Mesenchymal stem cell (in vitro differentiated cells and primary cell): ENCODE measurements around the gene AGPAT4.
A peak's percentile ranks its signal among the peaks of the same experiment; 100 is the strongest.
"Not testable (repeated sequence)": the region's sequence is repeated elsewhere in the genome, so short reads cannot be mapped to it uniquely, and the experiment has no call there.

ENCODE experiments used
- DNase-seq: peaks from one replicate; pipeline ENCODE4 v3.0.0-alpha.2; 2013
- H2AFZ ChIP-seq: one replicate; pipeline ENCODE4 v1.6.1; 2013; ENCODE audit warnings: low read depth, mild to moderate bottlenecking, control low read depth, inconsistent platforms, low read length, moderate library complexity
- H2AK5ac ChIP-seq: 2 replicates; pipeline ENCODE4 v1.6.1; 2013; ENCODE audit warnings: low read length, moderate library complexity, mild to moderate bottlenecking, inconsistent platforms; ENCODE audit not compliant: severe bottlenecking
- H2BK120ac ChIP-seq: one replicate; pipeline ENCODE4 v1.6.1; 2013; ENCODE audit warnings: low read depth, mild to moderate bottlenecking, inconsistent platforms, low read length, moderate library complexity
- H2BK12ac ChIP-seq, 2 experiments: one replicate each; pipeline ENCODE4 v1.6.1; 2013; ENCODE audit warnings: inconsistent platforms in 2 of 2, low read length in 2 of 2, mild to moderate bottlenecking in 2 of 2, moderate library complexity in 2 of 2, control low read depth in 1 of 2
- H2BK15ac ChIP-seq: one replicate; pipeline ENCODE4 v1.6.1; 2013; ENCODE audit warnings: mild to moderate bottlenecking, low read depth, inconsistent platforms; ENCODE audit not compliant: poor library complexity, severe bottlenecking
- H2BK5ac ChIP-seq: 2 replicates; pipeline ENCODE4 v1.6.1; 2013; ENCODE audit warnings: low read depth, mild to moderate bottlenecking, low read length, control low read depth, inconsistent platforms; ENCODE audit not compliant: poor library complexity, severe bottlenecking
- H3K14ac ChIP-seq, 2 experiments: one replicate each; pipeline ENCODE4 v1.6.1; 2013; ENCODE audit warnings: inconsistent platforms in 2 of 2, low read length in 2 of 2, control low read depth in 1 of 2, mild to moderate bottlenecking in 1 of 2, moderate library complexity in 1 of 2
- H3K18ac ChIP-seq, 2 experiments: one replicate each; pipeline ENCODE4 v1.6.1; 2013; ENCODE audit warnings: inconsistent platforms in 2 of 2, low read length in 2 of 2, control low read depth in 1 of 2, low read depth in 1 of 2, mild to moderate bottlenecking in 1 of 2
- H3K23ac ChIP-seq, 2 experiments: one replicate each; pipeline ENCODE4 v1.6.1; 2013; ENCODE audit warnings: inconsistent platforms in 2 of 2, low read length in 2 of 2, mild to moderate bottlenecking in 2 of 2, moderate library complexity in 2 of 2, control low read depth in 1 of 2
- H3K27ac ChIP-seq: 2 replicates; pipeline ENCODE4 v1.5.1; 2013; ENCODE audit warnings: mild to moderate bottlenecking, moderate library complexity, low read length, control low read depth, inconsistent platforms; ENCODE audit not compliant: poor library complexity, severe bottlenecking
- H3K27me3 ChIP-seq, 2 experiments: 2 replicates each; pipeline versions ENCODE4 v1.6.1 to v1.7.0; 2013; ENCODE audit warnings: low read length in 2 of 2, mild to moderate bottlenecking in 2 of 2, moderate library complexity in 2 of 2, control low read depth in 1 of 2, inconsistent platforms in 1 of 2; ENCODE audit not compliant: control insufficient read depth in 1 of 2, insufficient read depth in 1 of 2
- H3K36me3 ChIP-seq, 2 experiments: 2 replicates each; pipeline versions ENCODE4 v1.6.1 to v1.7.0; 2013; ENCODE audit warnings: low read length in 2 of 2, control low read depth in 1 of 2, inconsistent platforms in 1 of 2, low read depth in 1 of 2, mild to moderate bottlenecking in 1 of 2; ENCODE audit not compliant: insufficient read depth in 2 of 2, control insufficient read depth in 1 of 2
- H3K4ac ChIP-seq, 2 experiments: one replicate each; pipeline ENCODE4 v1.6.1; 2013; ENCODE audit warnings: inconsistent platforms in 2 of 2, low read length in 2 of 2, mild to moderate bottlenecking in 2 of 2, moderate library complexity in 2 of 2, control low read depth in 1 of 2, low read depth in 1 of 2
- H3K4me1 ChIP-seq: 2 replicates; pipeline ENCODE4 v1.6.1; 2013; ENCODE audit warnings: low read depth, low read length, control low read depth; ENCODE audit not compliant: control insufficient read depth, insufficient read depth
- H3K4me2 ChIP-seq: 2 replicates; pipeline ENCODE4 v1.6.1; 2013; ENCODE audit warnings: low read length, mild to moderate bottlenecking, inconsistent platforms; ENCODE audit not compliant: poor library complexity, severe bottlenecking
- H3K4me3 ChIP-seq, 2 experiments: 2 replicates each; pipeline versions ENCODE4 v1.5.1 to v1.7.0; 2013; ENCODE audit warnings: low read length in 2 of 2, mild to moderate bottlenecking in 2 of 2, control low read depth in 1 of 2, low read depth in 1 of 2; ENCODE audit not compliant: insufficient read depth in 1 of 2
- H3K79me1 ChIP-seq: replicated peaks from 2 replicates; pipeline ENCODE4 v1.6.1; 2013; ENCODE audit warnings: mild to moderate bottlenecking, control low read depth, low read length, inconsistent platforms; ENCODE audit not compliant: poor library complexity, severe bottlenecking
- H3K9ac ChIP-seq: 2 replicates; pipeline ENCODE4 v1.7.0; 2013; ENCODE audit warnings: mild to moderate bottlenecking, low read length, moderate library complexity
- H3K9me3 ChIP-seq: 2 replicates; pipeline ENCODE4 v1.7.0; 2013; ENCODE audit warnings: mild to moderate bottlenecking, low read length; ENCODE audit not compliant: control insufficient read depth
- H4K8ac ChIP-seq: one replicate; pipeline ENCODE4 v1.6.1; 2013; ENCODE audit warnings: inconsistent platforms, mild to moderate bottlenecking, low read length, moderate library complexity
- H4K91ac ChIP-seq: one replicate; pipeline ENCODE4 v1.6.1; 2013; ENCODE audit warnings: mild to moderate bottlenecking, low read length, inconsistent platforms
- WGBS: methylation state at CpG from one replicate; pipeline ENCODE4 v1.1.7; 2013; ENCODE audit warnings: mixed read lengths; 5-methylcytosine and 5-hydroxymethylcytosine counted together

The AGPAT4 gene

DNA sequence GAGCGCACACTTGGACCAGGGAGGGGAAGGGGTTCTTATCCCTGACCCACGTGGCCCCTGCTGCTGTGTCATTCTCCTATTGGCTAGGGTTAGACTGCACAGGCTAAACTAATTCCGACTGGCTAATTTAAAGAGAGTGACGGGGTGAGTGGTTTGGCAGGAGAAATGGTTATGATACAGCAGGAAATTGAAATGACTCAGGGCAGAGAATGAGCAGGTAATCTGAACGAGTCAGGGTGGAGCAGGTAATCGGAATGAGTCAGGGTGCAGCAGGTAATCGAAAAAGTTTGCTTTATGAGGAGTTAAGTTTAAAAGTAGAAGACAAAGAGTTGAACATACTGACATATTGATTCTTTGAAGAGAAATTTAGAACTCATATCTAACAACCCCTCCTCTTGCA lies 35.9 kb upstream of the AGPAT4 start:
- H4K8ac ChIP-seq, H2AFZ ChIP-seq, H3K4me2 ChIP-seq, H4K91ac ChIP-seq, H3K36me3 ChIP-seq, H3K79me1 ChIP-seq, H3K18ac ChIP-seq, H3K27me3 ChIP-seq, H3K9ac ChIP-seq, H2BK12ac ChIP-seq, H3K4me3 ChIP-seq, H3K14ac ChIP-seq, H3K23ac ChIP-seq, H3K27ac ChIP-seq, H2BK5ac ChIP-seq, H3K4me1 ChIP-seq, H3K4ac ChIP-seq, H2BK120ac ChIP-seq, H2BK15ac ChIP-seq, DNase-seq, H3K9me3 ChIP-seq, H2AK5ac ChIP-seq: not testable (repeated sequence)
- WGBS = 83% methylated on average over 6 of the region's 7 CpGs

GRCh38 chr6:161308075-161308655 lies 34.3 kb upstream of the AGPAT4 start:
- H2AFZ ChIP-seq = no peak overlapping the region
- H2BK12ac ChIP-seq = no peak overlapping the region

DNA sequence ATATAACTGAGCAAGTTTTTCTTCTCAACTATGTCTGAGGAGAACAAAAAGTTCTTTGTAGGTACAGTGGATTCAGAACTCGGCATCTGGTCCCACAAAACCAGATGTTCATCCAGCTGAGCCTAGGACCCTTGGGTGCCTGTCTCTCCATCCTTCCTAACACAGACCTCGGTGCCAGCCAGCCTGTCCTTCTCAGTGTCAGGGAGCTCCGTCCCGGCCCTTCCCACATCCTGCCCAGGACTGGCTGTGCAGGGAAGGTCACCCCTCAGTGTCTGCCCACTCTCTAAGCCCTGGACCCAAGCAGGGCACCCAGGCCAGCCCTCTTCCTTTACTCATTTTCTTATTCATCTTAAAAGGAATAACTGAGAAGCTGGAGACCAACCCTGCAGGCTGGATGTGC lies 32.0 kb upstream of the AGPAT4 start:
- H3K27me3 ChIP-seq = no peaks in the 10 kb centered on the region
- H3K4me2 ChIP-seq = no peak overlapping the region
- no peak overlapping the region for H3K4me3 ChIP-seq
- H3K36me3 ChIP-seq = no peaks in the 10 kb centered on the region
- H2BK5ac ChIP-seq = no peak overlapping the region
- no peak for DNase-seq
- no peak overlapping the region for H2BK15ac ChIP-seq
- 91% methylated on average over 4 of the region's 4 CpGs for WGBS
- H2BK12ac ChIP-seq = no peak overlapping the region
- no peak overlapping the region for H3K9ac ChIP-seq
- no peak overlapping the region for H2AK5ac ChIP-seq
- H3K4me1 ChIP-seq = no peaks in the 10 kb centered on the region
- H3K14ac ChIP-seq = no peak overlapping the region
- H2BK120ac ChIP-seq = no peak overlapping the region
- H3K79me1 ChIP-seq = no peaks in the 10 kb centered on the region
- H2AFZ ChIP-seq = no peak overlapping the region
- no peak overlapping the region for H4K8ac ChIP-seq
- H3K9me3 ChIP-seq = no peaks in the 10 kb centered on the region
- H3K23ac ChIP-seq = no peak overlapping the region
- no peak overlapping the region for H3K18ac ChIP-seq
- no peak overlapping the region for H3K4ac ChIP-seq
- H4K91ac ChIP-seq = no peak overlapping the region
- no peak overlapping the region for H3K27ac ChIP-seq

More at GRCh38 chr6:161308075-161308655, 34.3 kb upstream of the AGPAT4 start:
- no peaks in the 10 kb centered on the region for H3K27me3 ChIP-seq
- no peak overlapping the region for H2BK120ac ChIP-seq
- H3K4ac ChIP-seq = no peak overlapping the region
- H3K27ac ChIP-seq = no peak overlapping the region
- H3K4me2 ChIP-seq = no peak overlapping the region
- H3K14ac ChIP-seq = no peak overlapping the region
- no peaks in the 10 kb centered on the region for H3K9me3 ChIP-seq
- no peak overlapping the region for H3K18ac ChIP-seq
- H3K4me3 ChIP-seq = no peak overlapping the region
- H3K36me3 ChIP-seq = no peaks in the 10 kb centered on the region
- no peak overlapping the region for H4K91ac ChIP-seq
- 76% methylated on average over 9 of the region's 10 CpGs for WGBS
- H2BK5ac ChIP-seq = no peak overlapping the region
- no peak overlapping the region for H2BK15ac ChIP-seq
- H4K8ac ChIP-seq = no peak overlapping the region
- no peak overlapping the region for H2AK5ac ChIP-seq
- H3K9ac ChIP-seq = no peak overlapping the region
- H3K79me1 ChIP-seq = no peaks in the 10 kb centered on the region
- no peak overlapping the region for H3K23ac ChIP-seq
- no peaks in the 10 kb centered on the region for H3K4me1 ChIP-seq
- DNase-seq = no peak

- Histone ChIP-seq H3K18ac (no peak overlapping the region), H4K8ac (peak overlapping the region; percentile 38), H3K9me3 (no peaks in the 10 kb centered on the region), H3K27ac (no peak overlapping the region), H3K9ac (no peak overlapping the region), H3K4me1 (no peaks in the 10 kb centered on the region), H2BK12ac (no peak overlapping the region), H2AFZ (no peak overlapping the region), H3K14ac (no peak overlapping the region), H3K23ac (no peak overlapping the region), H2BK120ac (no peak overlapping the region), H3K27me3 (no peaks in the 10 kb centered on the region), H3K36me3 (no peaks in the 10 kb centered on the region), H3K4ac (no peak overlapping the region), H2AK5ac (no peak overlapping the region), H3K4me3 (no peak overlapping the region), H4K91ac (peak overlapping the region; percentile 39), H3K79me1 (no peaks in the 10 kb centered on the region), H3K4me2 (no peak overlapping the region), H2BK5ac (no peak overlapping the region), H2BK15ac (peak overlapping the region; percentile 40)
- no peak for DNase-seq
- WGBS = 90% methylated on average over 16 of the region's 16 CpGs
Measured at GRCh38 chr6:161303628-161304340, 29.9 kb upstream of the AGPAT4 start.
